GM18873 (cell line): Measurements from ENCODE around the gene INTS3.
"Not testable (repeated sequence)": the region's sequence is repeated elsewhere in the genome, so short reads cannot be mapped to it uniquely, and the experiment has no call there.

Experiments
- ATAC-seq: cut with Tn5 transposase; IDR thresholded peaks from one replicate; pipeline ENCODE4 v1.9.1; 2021; ENCODE audit warnings: mild to moderate bottlenecking, moderate library complexity, moderate number of reproducible peaks; ENCODE audit not compliant: unreplicated experiment, low FRiP score

Gene INTS3

GRCh38 chr1:153750026-153750995, 22.5 kb downstream of the INTS3 start:
- no peak for ATAC-seq

GRCh38 chr1:153752072-153752471, 24.2 kb downstream of the INTS3 start:
- no peak for ATAC-seq

GRCh38 chr1:153752571-153753195, 24.8 kb downstream of the INTS3 start:
- no peak for ATAC-seq

GRCh38 chr1:153754266-153754665, 26.4 kb downstream of the INTS3 start:
- ATAC-seq = no peak

GRCh38 chr1:153760440-153760839, 32.6 kb downstream of the INTS3 start:
- ATAC-seq = no peak

GRCh38 chr1:153763365-153764225, 35.7 kb downstream of the INTS3 start:
- no peak for ATAC-seq

- no peak for ATAC-seq
Measured at GRCh38 chr1:153764310-153764709, 36.5 kb downstream of the INTS3 start.

GRCh38 chr1:153766663-153767062, 38.8 kb downstream of the INTS3 start:
- not testable (repeated sequence) for ATAC-seq

GRCh38 chr1:153767519-153767918, 39.7 kb downstream of the INTS3 start:
- ATAC-seq = no peak

- no peak for ATAC-seq
Measured at GRCh38 chr1:153768316-153769181, 40.7 kb downstream of the INTS3 start.

GRCh38 chr1:153769221-153769620, 41.4 kb downstream of the INTS3 start:
- no peak for ATAC-seq

GRCh38 chr1:153770797-153771196, 42.9 kb downstream of the INTS3 start:
- ATAC-seq = no peak

GRCh38 chr1:153771261-153771660, 43.4 kb downstream of the INTS3 start:
- no peak for ATAC-seq

GRCh38 chr1:153771841-153772593, 44.2 kb downstream of the INTS3 start:
- no peak for ATAC-seq

GRCh38 chr1:153773096-153773921, 45.5 kb downstream of the INTS3 start:
- no peak for ATAC-seq

- ATAC-seq = no peak
Measured at GRCh38 chr1:153774026-153774595, 46.3 kb downstream of the INTS3 start.

- no peak for ATAC-seq
Measured at GRCh38 chr1:153774780-153775457, 47.1 kb downstream of the INTS3 start, which contains the start of gene SLC27A3. SLC27A3 (plus strand) TSS chr1:153775407; CDS start chr1:153775498, 91 bp downstream.
